NCI-H2171 treated with DMSO at 0.1 percent for 48 hours (cell line): ENCODE data around the gene GPR180.

Experiments
- DNase-seq: peaks from one replicate; lab custom pipeline; 2025; lab: John Stamatoyannopoulos, UW

GPR180 gene

GRCh38 chr13:94656176-94656575, 54.5 kb downstream of the GPR180 start:
- DNase-seq: no peak

DNA sequence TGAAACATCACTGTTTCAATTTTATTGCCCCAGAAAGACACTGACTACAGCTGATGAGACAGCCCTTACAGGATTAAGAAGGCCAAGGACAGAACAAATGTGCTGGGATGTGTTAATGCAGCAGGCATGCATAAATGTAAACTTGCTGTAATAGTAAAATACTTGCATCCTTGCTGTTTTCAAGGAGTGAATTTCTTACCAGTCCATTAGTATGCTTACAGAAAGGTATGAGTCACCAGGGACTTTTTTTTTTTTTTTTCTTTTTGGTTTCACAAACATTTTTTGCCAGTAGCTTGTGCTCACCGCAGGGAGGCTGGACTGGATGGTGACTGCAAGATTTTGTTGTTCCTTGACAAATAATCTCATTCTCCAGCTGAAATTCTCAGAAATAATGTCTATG, 55.1 kb downstream of the GPR180 start:
- DNase-seq: no peak

- DNase-seq: no peak
Measured at GRCh38 chr13:94657167-94657566, 55.5 kb downstream of the GPR180 start.

DNA sequence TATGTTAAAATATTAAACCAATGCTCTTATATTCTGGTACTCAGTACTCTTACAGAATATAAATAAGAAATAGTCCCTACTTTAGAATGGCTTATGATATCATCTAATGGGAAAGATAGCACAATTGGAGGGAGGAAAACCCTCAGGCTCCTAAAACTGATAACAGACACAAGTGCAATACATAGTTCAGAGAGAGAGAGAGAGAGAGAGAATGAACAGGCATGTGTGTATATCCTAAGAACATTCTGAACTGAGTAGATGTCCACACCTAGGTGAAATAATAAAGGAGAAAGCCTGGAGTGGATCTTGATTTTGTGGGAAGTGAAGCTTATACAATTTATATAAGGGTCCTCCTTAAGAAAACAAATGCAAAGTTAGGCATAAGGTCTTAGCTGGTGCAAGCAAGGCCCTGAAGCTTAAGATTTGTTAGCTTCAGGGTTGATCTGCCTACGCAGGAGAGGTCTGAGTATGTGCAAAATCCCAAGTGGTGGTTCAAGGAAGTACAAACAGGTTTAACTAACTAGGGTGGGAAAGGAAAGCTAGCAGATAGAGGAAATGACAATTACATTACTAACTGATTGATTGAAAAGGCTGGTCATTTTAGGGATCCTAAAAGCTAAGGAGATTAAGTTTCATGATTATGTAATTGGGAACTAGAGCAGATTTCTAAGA, 57.4 kb downstream of the GPR180 start:
- DNase-seq: no peak

DNA sequence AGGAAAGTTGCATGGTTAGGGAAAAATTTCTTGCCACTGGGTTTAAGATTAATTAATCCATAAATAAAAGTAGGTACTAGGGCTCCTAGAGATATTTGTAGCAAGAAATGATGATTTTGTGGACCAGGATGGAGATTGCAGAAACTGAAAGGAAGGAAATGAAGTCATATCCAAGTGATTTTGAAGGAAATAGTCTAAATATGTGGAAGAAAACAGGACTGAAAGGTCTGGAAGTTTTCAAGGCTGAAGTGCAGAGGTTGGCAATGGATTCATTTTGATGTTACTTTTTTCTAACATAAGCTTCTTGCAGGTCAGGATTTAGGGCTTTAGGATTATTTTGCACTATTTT, 57.9 kb downstream of the GPR180 start:
- DNase-seq: no peak

DNA sequence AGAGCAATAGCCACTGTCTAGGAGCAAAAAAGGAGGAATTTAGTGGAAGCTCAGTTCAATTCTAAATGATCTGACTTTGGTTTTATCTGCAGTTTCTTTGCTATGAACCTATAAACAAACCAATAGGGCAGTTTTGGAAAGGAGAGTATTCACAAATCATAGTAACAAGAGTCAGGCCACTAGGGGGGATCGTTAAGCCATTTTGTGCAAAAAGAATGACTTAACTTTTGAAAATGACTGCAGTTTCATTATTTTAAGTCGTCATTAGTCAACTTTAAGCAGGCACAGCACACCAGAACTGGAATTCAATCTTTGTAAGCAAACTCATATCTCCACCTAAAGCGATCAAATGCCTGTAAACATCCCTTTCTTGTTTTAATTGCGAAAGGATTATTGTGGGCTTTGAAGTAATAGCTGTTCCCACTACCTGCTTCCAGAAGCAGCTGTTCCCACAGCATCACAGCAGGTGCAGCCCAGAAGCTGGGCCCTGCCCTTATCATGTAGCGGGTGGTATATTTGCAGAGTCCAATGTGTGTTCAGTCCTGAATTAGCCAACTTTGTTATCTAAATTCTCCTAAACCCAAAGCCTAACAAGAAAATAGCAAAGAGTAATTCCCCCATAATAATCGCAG, 59.2 kb downstream of the GPR180 start:
- DNase-seq: peak; percentile 54

DNA sequence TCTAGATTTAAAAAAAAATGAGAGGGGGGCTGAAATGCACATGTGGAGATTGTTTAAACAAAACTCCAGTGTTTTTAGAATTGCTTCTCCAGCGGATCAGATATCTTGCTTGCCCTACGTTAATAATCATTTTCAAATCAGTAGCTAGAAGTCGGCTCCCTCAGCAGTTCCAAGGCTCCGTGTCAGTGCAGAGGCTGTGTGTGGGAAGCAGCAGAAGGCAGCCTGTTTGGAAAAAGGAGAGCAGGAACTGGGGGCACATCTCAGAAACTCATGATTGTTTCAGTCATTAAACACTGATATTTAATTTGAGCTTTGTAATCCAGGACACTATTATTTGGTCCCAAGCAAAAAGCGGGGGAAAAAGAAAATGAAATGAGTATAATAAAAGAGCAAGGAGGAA, 59.7 kb downstream of the GPR180 start:
- no peak for DNase-seq

DNA sequence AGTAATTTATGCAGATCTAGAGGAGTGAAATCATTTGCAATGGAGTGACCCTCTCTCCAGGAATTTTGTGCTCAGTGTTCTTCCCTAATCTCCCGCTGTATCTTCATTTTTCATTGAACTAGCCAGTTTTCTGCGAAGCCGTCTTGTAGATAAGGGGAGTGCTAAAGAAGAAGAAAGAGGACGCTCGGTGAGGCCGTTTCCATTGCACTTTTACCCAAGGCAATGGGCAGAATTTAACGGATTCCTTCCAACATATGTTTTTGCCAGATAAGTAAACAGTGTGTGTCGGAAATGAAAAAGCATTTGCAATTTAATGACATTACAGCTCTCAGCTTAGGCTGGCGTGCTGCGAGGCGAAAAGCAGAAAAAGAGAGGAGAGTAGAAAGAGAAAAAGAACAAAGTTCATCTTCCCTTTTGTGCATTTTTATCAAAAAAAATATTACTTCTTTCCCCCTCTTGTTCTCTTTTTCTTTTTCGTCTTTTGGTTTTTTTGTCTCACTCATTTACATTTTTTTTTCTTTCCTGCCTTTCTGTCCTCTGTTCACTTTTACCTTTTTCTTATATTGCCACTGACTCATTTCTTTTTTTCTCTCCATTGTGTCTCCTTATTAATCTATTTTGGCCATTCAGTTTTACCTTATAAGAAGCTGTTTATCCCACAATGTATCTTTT, 60.8 kb downstream of the GPR180 start:
- no peak for DNase-seq

GRCh38 chr13:94664889-94665288, 63.2 kb downstream of the GPR180 start:
- no peak for DNase-seq

DNA sequence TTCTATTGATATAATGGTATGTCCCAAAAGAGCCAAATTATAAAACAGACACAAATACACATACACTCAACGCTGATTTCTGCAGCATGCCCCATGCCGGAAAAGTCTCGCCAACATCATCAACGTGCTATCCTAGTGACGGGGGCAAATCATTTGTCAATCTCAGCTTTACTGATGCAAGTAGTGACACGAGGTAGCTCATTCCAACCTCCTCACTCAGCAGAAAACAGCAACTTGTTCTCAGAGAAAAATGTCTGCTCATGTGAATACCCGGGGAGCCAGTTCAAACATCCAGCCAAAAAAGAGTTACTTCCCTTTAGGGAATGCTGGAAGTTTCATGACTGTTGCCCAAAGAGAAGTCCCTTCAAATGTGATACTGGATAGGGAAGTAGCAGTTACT, 64.4 kb downstream of the GPR180 start:
- DNase-seq: no peak

DNA sequence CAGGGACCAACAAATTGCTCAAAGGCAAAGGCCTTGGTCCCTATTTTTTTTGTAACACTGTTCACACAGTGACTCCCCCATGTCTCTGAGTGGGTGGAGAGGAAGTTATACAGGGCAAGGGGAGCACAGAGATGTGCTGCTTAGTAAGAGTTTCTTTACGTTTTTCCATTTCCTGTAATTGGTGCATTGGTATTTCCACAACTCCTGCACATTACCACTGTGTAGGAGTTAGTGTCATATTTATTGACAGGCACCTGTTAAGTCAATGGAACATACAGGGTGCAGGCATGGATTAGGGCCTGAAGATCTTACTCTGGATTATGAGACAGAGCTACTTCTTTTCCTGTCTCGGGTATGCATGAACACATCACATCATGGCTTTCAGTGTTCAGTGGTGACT, 65.5 kb downstream of the GPR180 start:
- DNase-seq: no peak

- no peak for DNase-seq
Measured at GRCh38 chr13:94672400-94672799, 70.7 kb downstream of the GPR180 start.

- DNase-seq: no peak
Measured at GRCh38 chr13:94673851-94674250, 72.2 kb downstream of the GPR180 start.

GRCh38 chr13:94674609-94675348, 73.1 kb downstream of the GPR180 start:
- peak; percentile 58 for DNase-seq

GRCh38 chr13:94677799-94678198, 76.1 kb downstream of the GPR180 start:
- DNase-seq: no peak

GRCh38 chr13:94678845-94679244, 77.2 kb downstream of the GPR180 start:
- no peak for DNase-seq

GRCh38 chr13:94679614-94680013, 78.0 kb downstream of the GPR180 start:
- no peak for DNase-seq

GRCh38 chr13:94682229-94682628, 80.6 kb downstream of the GPR180 start:
- DNase-seq: no peak

GRCh38 chr13:94683409-94683808, 81.8 kb downstream of the GPR180 start:
- DNase-seq: no peak
